Activated CD8-positive, alpha-beta memory T cell treated with anti-CD3 and anti-CD28 coated beads, Interleukin-2, amount 50 U/mL, for 48 hours (primary cell): ENCODE results near the gene MARCHF2.
"Not testable (repeated sequence)": the region's sequence is repeated elsewhere in the genome, so short reads cannot be mapped to it uniquely, and the experiment has no call there.

Experiments
- DNase-seq: peaks from one replicate; pipeline ENCODE4 v3.0.0-alpha.2; 2020

MARCHF2 gene

DNA sequence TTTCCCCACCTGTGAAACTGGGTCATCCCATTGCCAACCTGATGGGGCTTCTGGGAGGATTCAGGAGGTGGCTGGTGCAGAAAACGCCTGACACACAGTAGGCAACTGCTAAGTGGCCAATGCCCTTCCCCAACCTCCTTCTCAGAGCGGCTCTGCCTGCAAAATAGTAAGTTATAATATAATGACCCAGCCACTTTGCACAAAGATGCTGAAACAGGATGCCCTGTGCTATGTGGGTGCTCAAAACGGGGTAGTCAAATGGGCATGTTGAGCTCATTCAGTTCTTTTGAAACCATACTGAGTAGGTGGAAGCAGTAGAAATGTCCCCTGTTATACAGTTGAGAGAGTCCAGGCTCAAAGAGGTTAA lies 507 bp downstream of the MARCHF2 start:
- DNase-seq: peak; percentile 58

DNA sequence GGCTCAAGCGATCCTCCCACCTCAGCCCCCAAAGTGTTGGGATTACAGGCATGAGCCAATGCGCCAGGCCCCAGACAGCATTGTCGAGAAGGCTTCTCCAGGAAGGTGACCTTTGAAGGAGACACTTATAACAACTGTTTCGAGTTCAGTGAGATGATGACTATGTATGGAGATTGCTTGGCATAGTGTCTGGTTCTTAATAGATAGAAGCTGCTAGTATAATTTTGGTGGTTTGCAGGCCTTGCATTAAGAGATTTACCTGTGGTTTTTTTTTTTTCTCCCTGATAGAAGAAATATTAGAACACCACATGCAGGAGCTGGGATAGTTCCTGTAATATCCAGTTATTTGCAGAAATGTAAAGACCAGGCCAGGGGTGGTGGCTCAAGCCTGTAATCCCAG lies 3.7 kb downstream of the MARCHF2 start:
- DNase-seq: no peak

DNA sequence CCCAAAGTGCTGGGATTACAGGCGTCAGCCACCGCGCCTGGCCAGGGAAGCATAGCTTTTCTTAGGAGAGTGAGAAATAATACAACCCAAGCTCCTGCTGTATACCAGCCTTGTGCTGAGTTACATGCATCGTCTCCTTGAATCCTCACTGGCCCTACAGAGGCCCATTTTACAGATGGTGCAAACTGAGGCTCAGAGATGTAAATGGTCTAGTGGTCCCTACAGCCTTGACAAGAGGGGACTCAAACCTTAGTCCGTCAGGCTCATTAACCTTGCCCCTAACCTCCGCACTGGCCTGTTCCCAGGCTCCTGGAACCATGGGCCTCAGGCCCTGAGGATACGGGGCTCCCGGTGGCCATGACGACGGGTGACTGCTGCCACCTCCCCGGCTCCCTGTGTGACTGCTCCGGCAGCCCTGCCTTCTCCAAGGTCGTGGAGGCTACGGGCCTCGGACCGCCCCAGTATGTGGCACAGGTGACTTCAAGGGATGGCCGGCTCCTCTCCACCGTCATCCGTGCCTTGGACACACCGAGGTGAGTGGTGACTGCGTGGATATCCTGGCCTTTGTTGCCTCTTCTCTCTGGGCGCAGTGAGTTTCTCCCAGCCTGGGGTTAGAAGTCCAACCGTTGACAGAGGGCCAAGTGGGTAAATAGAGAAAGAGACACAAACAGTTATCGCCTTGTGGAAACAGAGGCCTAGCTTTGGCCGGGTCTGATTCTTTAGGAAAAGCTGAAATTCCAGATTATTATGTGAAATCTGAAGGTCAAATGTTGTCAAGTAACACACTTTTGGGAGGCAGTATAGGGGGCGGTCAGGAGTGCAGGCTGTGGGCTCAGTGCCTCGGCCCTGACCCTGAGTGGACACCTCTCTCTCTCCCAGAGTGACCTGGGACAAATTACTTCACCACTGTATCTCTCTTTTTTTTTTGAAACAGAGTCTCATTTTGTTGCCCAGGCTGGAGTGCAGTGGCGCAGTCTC lies 8.7 kb downstream of the MARCHF2 start:
- no peak for DNase-seq

DNA sequence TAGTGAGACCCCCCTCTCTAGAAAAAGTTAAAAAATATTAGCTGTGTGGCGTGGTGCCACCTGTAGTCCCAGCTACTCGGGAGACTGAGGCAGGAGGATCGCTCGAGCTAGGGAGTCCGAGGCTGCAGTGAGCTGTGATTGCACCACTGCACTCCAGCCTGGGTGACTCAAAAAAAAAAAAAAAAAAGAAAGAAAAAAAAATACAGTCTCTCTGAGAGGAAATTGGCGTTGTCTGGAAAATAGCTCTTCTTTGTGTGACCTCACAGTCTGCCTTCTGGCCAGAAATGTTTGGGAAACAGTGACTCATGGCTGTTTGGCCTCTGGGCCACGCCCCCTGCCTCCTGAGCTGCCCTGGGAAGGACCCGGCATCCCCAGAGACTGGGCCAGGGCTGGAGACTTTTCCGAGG lies 10.7 kb downstream of the MARCHF2 start:
- no peak for DNase-seq

DNA sequence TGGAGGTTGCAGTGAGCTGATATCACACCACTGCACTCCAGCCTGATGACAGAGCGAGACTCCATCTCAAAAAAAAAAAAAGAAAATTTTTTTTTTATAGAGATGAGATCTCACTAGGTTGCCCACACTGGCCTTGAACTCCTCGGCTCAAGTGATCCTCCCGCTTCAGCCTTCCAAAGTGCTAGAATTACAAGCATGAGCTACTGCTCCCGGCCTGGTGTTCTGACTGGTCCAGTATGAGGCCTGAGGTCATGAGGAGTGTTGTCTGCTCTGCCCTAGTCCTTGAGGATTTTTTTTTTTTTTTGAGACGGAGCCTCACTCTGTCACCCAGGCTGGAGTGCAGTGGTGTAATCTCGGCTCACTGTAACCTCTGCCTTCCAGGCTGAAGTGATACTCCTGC lies 12.2 kb downstream of the MARCHF2 start:
- not testable (repeated sequence) for DNase-seq

DNA sequence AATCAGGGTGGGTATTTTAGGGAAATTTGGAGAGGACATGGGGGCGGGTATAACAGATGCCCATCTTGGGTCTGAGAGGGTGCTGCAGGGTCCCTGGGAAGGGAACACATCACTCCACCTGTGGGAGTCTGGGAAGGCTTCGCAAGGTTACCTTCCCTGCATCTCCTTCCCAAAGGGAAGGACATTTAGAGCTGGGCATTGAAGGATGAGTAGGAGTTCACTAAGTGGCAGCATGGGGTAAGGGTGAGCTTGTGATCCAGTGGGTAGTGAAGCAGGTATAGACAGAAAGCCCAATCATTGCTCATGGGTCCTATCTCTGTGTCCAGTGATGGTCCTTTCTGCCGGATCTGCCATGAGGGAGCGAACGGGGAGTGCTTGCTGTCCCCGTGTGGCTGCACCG lies 13.2 kb downstream of the MARCHF2 start:
- no peak for DNase-seq

DNA sequence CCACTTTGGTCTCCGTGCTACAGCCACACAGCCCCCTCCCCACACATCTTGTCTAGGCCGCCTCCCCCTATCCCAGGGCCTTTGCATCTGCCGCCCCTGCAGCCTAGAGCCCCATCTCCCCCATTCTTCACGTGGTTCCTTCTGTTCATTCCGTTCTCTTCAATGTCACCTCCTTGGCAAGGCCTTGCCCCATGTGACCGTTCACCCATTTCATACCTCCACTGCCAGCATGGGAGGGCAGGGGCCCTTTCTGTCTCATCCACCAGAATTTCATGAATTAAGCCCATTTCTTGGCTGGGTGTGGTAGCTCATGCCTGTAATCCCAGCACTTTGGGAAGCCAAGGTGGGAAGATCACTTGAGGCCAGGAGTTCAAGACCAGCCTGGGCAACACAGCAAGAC lies 15.9 kb downstream of the MARCHF2 start:
- no peak for DNase-seq

DNA sequence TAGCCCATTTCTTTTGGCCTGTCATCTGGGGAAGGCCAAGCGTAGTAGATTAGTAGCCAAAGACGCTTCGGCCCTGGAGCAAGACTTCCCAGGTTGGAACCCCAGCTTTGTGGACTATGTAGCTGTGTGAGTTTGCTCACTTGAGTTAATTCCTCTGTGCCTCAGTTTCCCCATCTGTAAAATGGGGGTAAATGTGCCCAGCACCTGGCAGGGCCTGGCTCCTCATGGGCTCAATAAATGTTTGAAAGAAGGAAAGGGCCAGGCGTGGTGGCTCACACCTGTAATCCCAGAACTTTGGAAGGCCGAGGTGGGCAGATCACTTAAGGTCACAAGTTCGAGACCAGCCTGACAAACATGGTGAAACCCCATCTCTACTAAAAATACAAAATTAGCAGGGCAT lies 16.7 kb downstream of the MARCHF2 start:
- no peak for DNase-seq

DNA sequence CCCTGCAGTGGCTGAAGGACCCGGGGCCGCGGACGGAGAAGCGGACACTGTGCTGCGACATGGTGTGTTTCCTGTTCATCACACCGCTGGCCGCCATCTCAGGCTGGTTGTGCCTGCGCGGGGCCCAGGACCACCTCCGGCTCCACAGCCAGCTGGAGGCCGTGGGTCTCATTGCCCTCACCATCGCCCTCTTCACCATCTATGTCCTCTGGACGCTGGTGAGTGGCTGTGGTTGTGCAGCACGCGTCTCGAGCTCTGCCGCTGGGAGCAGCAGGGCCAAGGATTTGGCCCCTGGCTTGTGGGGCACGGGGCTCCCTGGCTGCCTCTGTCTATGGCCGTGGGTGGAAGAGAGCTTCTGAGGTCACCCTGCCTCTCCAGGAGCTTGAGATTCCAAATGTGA lies 17.5 kb downstream of the MARCHF2 start:
- no peak for DNase-seq

DNA sequence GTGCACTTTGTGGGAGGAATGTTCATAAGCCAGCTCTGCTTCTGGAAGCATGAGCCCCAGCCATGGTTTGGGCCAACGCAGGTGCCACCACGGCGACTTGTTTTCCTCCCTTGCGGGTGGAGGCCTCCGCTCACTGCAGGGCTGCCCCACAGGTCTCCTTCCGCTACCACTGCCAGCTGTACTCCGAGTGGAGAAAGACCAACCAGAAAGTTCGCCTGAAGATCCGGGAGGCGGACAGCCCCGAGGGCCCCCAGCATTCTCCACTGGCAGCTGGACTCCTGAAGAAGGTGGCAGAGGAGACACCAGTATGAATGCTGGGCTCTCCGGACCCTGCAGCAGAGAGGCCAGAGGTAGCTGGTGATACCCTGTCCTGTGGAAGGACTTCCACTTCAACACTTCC lies 25.1 kb downstream of the MARCHF2 start:
- DNase-seq: no peak

DNA sequence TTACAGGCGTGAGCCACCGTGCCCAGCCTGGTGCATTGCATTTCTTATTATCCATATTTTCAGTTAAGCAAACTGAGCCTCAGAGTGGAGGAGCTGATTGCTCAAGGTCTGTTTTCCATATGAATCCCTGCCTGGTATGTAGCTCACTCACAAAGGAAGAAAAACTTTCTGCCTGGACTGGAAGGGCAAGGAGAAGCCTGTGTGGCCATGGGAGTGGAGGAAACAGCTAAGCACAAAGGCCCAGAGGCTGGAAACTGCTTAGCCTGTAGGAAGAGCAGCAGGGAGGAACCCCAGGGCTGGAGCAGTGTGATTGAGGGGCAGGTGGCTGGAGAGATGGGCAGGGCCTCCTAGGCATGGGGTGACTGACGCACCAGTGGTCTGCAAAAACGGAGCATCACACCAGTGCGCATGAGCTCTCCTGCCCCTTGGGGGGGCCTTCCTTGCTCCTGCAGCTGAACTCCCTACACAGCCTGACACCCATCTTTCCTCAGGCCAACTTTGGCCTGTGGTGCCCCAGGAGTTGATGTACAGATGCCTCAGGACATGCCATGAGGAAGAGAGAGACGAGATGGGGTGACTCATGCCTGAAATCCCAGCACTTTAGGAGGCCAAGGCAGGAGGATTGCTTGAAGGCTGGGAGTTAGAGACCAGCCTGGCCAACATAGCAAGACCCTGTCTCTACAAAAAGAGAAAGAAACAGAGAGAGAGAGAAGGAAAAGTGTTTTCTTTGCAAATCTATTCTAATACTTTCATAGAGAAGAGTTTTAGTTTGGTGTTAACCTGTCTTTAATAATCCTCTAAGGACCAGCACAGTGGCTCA lies 28.8 kb downstream of the MARCHF2 start:
- no peak for DNase-seq

DNA sequence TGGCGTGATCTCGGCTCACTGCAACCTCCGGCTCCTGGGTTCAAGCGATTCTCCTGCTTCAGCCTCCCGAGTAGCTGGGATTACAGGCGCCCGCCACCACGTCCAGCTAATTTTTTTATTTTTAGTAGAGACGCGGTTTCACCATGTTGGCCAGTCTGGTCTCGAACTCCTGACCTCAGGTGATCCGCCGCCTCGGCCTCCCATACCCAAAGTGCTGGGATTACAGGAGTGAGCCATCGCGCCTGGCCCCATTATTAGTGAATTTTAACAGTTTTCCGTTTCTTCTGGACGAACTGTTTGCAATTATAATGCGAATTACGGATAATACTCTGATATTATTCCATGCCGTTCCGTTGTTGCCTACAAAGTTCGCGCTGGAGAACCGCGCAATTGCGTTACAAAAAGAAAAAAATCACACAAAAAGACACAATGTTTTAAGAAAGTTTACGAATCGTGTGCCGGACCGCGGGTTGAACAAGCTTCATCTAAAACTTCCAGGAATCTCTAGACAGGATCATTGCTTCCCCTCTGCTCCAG lies 31.1 kb downstream of the MARCHF2 start:
- not testable (repeated sequence) for DNase-seq

DNA sequence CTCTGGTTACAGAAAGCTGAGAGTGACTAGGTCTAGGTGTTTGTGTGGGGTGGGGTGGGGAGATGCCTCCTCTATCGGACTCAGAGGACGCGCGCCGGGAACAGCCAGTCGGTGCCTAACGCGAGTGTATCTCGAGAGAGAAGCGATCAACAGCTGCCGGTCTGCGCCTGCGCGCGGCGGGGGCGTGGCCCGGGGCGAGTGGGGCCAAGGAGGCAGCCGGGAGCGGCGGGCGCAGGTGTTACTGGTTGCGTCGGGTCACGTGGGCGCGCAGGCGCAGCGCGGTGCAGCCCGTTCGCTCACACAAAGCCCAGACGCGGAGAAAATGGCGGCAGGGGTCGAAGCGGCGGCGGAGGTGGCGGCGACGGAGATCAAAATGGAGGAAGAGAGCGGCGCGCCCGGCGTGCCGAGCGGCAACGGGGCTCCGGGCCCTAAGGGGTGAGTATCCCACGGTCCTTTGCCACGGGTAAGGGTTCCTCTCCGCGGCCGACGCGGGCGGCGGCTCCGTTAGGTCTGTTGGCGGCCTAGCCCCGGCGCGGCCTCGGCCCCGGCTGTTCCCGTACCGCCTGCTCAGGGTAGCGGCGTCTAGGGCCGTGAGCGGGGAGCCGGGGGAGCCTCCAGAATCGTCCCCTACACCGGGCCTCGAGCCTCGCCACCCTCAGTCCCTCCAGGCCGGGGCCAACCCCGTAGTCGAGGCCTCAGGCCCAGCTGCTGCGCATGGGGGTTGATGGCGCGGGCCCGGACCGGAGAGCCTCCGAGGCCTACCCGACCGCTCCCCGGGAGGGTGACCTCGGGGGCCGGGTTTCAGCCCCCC lies 31.8 kb downstream of the MARCHF2 start, which contains the start of gene HNRNPM:
HNRNPM (plus strand) TSS at position 299 of the 811 bp plus-strand sequence; CDS start at position 323, 24 bp downstream.
- peak; percentile 100 for DNase-seq

DNA sequence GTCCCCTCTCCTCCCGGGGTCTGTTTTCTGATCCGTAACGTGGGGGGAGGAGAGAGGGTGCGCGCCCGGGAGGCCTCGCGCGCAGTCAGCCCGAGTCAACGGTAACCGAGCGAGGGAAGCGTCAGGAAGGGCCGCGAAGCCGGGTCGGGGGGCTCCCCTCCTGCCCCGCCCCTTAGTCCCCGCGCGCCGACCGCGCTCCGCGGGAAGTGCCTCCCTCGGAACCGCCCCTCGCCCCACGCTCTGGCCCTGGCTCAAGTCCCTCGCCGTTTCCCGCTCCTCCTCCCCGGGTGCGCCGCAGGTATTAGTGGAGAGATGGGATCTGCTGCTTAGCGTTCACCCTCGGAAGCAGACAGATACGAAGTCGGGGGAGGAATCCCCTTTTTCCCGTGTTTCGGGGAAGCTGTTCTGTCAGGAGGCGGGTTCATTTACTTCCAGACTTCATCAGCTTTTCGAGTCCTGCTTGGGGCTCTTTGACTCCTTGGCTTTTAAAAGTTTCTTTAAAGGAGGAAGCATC lies 32.4 kb downstream of the MARCHF2 start:
- peak; percentile 76 for DNase-seq

DNA sequence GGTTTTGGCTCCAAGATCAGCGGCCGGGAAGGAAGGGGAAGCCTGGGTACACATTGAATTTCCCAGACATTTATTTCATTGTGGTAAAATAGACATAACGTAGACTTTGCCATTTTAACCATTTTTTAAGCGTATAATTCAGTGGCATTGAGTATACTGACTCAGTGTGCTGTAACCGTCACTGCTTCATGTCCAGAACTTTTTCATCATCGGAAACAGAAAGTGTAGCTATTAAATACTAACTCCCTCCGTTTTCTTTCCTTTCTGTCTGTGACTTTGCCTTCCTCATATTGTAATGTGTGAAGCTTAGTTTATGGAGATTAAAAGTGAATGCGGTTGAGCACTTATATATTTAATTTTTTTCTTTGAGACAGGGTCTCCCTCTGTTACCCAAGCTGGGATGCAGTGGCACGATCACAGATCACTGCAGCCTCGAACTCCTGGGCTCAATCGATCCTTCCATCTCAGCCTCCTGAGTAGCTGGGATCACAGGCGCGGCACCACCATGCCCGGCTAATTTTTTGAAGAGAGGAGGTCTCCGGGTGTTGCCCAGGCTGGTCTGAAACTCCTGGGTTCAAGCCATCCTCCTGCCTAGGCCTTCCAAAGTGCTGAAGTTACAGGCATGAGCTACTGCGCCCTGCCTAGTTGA lies 33.1 kb downstream of the MARCHF2 start:
- DNase-seq: no peak

DNA sequence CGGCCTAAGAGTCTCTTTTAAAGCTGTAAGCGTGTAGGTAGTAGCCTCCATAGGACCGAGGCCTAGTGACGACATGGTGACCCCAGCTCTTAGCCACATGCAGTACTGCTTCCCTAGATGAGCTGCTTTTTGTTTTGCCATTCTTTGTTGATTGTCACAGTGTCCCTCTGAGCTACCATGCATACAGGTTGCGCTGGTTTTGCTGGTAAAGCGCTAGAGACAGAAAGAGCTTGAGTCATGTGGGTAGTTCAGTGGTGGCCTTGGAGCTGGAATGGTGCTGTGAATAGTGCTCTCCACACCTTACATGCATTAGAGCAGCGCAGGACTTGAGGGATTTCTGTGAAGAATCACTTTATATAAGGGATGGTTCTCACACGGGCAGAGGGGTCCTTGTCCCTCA lies 36.7 kb downstream of the MARCHF2 start:
- DNase-seq: no peak

DNA sequence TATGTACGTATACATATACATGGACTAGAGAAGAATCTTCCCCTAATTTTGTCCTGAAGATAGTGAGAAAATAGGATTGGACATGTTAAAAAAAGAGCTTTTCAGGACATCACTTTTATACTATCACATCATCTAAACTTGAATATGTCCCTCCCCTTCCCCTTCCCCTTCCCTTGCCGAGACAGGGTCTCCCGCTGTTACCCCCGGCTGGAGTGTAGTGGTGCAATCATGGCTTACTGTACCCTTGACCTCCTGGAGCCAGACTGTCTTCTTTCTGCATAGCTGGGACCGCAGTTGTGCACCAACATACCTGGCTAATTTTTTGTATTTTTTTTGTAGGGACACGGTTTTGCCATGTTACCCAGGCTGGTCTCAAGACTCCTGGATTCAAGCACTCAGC lies 38.3 kb downstream of the MARCHF2 start:
- no peak for DNase-seq

DNA sequence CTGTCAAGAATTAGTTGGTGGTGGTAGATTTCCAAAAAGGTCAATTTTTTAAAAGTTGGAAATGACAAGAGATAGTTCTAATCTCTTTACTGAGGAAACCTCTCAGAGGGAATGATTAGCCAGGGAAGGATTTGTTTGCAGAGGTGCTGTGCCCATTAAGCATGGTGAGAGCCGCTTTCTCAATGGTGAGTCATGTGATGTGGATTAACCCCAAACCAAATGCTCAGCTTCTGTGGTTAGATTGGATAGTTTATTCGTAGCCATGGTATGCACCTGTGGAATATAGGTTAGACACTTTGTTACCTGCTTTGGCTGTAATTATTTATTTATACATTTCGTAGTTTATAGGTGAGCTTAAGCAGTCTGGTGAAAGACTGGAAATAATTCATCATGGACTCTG lies 38.8 kb downstream of the MARCHF2 start:
- DNase-seq: no peak

DNA sequence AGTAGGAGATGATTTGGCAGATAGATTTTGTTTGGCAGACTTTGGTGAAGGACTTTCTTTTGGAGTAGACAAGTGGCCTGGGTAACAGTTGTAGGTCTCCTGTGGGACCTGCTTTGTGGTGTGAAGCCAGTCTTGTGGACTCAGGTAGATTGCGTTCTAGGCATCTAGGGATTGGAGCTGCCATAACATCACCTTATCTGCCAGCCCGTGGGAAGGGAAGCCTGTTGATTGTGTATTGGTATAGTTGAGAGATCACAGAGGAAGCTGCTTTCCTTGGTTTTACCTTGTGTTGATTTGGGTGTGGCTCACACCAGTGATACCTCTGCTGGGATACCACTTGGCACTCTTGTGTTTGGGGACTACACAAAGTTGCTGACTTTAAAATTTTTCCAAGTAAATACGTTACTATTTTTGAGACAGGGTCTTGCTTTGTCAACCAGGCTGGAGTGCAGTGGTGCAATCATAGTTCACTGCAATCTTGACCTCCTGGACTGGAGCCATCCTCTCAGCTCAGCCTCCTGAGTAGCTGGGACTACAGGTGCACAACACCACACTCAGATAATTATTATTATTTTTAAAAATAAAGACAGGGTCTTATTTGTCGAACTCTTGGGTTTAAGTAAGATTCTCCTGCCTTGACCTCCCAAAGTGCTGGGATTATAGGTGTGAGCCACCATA lies 39.5 kb downstream of the MARCHF2 start:
- DNase-seq: no peak

DNA sequence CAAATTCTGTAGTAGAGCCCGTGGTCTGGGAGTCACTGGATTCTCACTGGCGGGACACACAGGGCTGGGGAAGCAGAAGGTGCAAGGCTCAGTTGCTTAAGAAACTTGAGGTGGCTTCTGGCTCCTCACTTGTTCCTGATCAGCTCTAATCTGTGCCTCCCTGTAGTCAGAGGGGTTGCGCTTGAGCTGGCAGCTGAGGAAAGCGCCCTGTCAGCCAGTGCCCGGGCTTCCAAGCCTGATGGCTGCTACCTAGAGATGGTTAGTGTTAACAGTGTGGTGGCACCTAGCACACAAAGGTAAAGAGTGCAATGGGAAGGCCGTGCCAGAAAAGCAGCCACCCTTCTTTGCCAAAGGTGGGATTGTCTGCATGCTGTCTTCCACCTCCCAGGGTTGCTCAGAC lies 40.5 kb downstream of the MARCHF2 start:
- DNase-seq: no peak

DNA sequence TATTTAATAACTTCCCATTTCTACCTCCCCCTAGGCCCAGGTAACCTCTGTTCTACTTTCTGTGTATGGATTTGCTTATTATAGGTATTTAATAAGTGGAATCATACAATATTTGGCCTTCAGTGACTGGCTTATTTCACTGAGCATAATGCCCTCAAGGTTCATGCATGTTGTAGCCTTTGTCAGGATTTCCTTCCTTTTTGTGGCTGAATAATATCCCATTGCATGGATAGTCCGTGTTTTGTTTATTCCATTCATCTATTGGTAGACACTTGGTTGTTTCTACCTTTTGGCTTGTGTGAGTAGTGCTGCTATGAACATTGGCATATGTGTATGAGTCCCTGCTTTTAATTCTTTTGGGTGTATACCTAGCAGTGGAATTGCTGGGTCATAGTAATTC lies 41.1 kb downstream of the MARCHF2 start:
- no peak for DNase-seq
